DOHH2 (cell line): ENCODE results near the gene HORMAD2.

Experiments used
- H3F3A ChIP-seq: fragments of 200-600 bp; sonication (generic), shearing (Covaris generic); 2 replicates; pipeline ENCODE4 v1.6.0; 2016; ENCODE audit warnings: antibody characterized with exemption, mild to moderate bottlenecking; ENCODE audit not compliant: control insufficient read depth, insufficient read depth
- H3K27ac ChIP-seq: fragments of 200-600 bp; sonication (generic); 2 replicates; pipeline ENCODE4 v1.5.1; 2014; ENCODE audit warnings: low read depth, mild to moderate bottlenecking, low read length, moderate library complexity
- H3K27me3 ChIP-seq: fragments of 200-600 bp; sonication (generic); 2 replicates; pipeline ENCODE4 v1.6.1; 2014; ENCODE audit warnings: mild to moderate bottlenecking, low read length, mixed read lengths; ENCODE audit not compliant: control insufficient read depth
- H3K36me3 ChIP-seq: fragments of 200-600 bp; sonication (generic); 2 replicates; pipeline ENCODE4 v1.6.1; 2014; ENCODE audit warnings: mild to moderate bottlenecking, low read length, moderate library complexity, mixed read lengths; ENCODE audit not compliant: control insufficient read depth
- H3K4me1 ChIP-seq: fragments of 200-600 bp; sonication (generic); 2 replicates; pipeline ENCODE4 v1.6.1; 2014; ENCODE audit warnings: mild to moderate bottlenecking, low read length, mixed read lengths; ENCODE audit not compliant: control insufficient read depth
- H3K4me2 ChIP-seq: fragments of 200-600 bp; sonication (generic); 2 replicates; pipeline ENCODE4 v1.6.0; 2014; ENCODE audit warnings: mild to moderate bottlenecking, low read length, moderate library complexity
- H3K4me3 ChIP-seq: fragments of 200-600 bp; sonication (generic); 2 replicates; pipeline ENCODE4 v1.5.1; 2014; ENCODE audit warnings: mild to moderate bottlenecking, low read length, mixed read lengths
- H3K79me2 ChIP-seq: fragments of 200-600 bp; sonication (generic); 2 replicates; pipeline ENCODE4 v1.6.1; 2014; ENCODE audit warnings: mild to moderate bottlenecking, low read length, mixed read lengths; ENCODE audit not compliant: control insufficient read depth
- H3K9me2 ChIP-seq: fragments of 200-600 bp; sonication (generic); replicated peaks from 2 replicates; pipeline ENCODE4 v1.6.1; 2014; ENCODE audit warnings: mild to moderate bottlenecking, low read length, mixed read lengths; ENCODE audit not compliant: control insufficient read depth
- H3K9me3 ChIP-seq: fragments of 200-600 bp; sonication (generic); 2 replicates; pipeline ENCODE4 v1.6.1; 2014; ENCODE audit warnings: antibody characterized with exemption, low read length, mixed read lengths; ENCODE audit not compliant: control insufficient read depth, insufficient read depth
- H4K20me1 ChIP-seq: fragments of 200-600 bp; sonication (generic); 2 replicates; pipeline ENCODE4 v1.6.0; 2014; ENCODE audit warnings: low read depth, mild to moderate bottlenecking, antibody characterized with exemption, low read length, moderate library complexity; ENCODE audit not compliant: control insufficient read depth, insufficient read depth
- EZH2phosphoT487 ChIP-seq: fragments of 200-600 bp; sonication (generic); IDR thresholded peaks from 2 replicates; pipeline ENCODE4 v1.6.1; 2017; ENCODE audit warnings: borderline replicate concordance, mild to moderate bottlenecking, antibody characterized with exemption, low read length, moderate library complexity, mixed read lengths
- TF ChIP-seq, protein P1 (sequence below): fragments of 200-600 bp; sonication (generic); IDR thresholded peaks from one replicate; pipeline ENCODE4 v1.5.1; 2014; ENCODE audit warnings: antibody characterized with exemption, mild to moderate bottlenecking, low read depth, low read length; ENCODE audit not compliant: poor library complexity, severe bottlenecking

Gene HORMAD2

DNA sequence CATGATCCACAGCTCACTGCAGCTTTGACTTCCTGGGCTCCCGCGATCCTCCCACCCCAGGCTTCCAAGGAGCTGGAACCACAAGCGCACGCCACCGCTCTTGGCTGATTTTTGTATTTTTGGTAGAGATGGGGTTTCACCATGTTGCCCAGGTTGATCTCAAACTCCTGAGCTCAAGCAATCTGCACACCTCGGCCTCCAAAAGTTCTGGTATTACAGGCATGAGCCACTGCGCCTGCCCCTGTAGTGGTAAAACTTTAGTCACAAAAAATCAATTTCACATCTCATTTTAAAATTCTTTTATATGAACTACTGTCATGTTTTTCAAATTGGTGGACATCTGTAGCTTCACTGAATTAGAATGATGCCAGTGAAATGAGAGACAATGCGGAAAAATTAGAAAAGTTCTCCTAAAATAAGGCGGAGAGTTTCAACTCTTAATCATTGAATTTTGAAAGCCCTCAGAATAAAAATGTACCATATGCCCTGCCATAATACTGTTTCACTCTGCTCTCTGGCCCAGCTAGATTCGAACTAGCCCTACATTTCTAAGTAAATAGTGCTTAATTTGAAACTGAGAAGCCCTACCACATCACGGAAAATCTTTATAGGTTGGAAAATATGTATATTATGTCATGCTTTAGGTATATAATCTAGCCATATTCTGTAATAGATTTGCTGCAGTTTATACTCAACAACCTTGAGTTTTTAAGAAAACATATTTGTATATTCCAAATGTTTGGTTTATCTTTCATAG is 78.7 kb downstream of the HORMAD2 start:
- H3K4me2 ChIP-seq, result no peak overlapping the region

DNA sequence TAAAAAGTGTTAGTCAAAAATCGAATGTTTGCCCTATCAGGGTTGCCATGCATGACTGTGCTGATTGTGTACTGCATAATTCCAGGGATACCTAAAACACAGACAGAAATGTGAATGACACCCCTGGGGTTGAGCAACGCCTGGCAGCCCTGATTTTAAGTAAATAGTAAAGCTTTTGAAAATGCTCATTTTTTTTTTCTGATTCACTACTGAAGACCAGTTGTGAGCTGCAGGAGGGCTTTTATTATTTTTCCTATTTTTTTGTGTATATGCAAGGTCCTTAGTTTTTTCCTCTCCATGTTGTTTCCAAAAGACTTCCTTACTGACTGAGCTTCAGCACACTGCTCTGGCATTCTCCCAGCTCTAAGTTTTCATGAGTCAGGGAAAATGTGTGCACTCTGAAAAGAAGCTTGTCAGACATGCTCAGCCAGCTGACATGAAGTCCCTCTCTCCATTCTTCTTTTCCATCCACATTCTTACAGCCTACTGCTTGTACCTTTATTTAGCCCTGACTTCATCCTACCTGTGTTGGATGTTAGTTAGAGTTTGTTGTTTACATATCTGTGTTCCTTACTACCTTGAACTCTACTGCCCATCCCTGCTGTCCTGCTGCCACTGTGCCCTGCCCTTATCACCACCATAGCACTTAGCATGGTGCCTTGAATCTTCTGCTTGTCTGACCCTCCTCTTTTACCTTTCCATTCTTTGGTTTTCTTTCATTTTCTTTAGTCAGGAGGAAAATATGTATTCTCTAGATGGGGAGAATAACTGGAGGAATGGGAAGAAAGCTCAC is 79.5 kb downstream of the HORMAD2 start:
- Histone ChIP-seq H3K9me2 (no peaks in the 10 kb centered on the region), H3K27me3 (peaks cover 33% of the 10 kb centered on the region), H3K79me2 (no peaks in the 10 kb centered on the region), H3K4me1 (no peaks in the 10 kb centered on the region), H4K20me1 (no peaks in the 10 kb centered on the region), H3F3A (no peaks in the 10 kb centered on the region), H3K9me3 (no peaks in the 10 kb centered on the region), H3K27ac (no peak overlapping the region), H3K36me3 (no peaks in the 10 kb centered on the region), H3K4me2 (no peak overlapping the region), H3K4me3 (no peak overlapping the region)
- TF ChIP-seq EZH2phosphoT487, result no peak
- TF ChIP-seq, protein P1, sequence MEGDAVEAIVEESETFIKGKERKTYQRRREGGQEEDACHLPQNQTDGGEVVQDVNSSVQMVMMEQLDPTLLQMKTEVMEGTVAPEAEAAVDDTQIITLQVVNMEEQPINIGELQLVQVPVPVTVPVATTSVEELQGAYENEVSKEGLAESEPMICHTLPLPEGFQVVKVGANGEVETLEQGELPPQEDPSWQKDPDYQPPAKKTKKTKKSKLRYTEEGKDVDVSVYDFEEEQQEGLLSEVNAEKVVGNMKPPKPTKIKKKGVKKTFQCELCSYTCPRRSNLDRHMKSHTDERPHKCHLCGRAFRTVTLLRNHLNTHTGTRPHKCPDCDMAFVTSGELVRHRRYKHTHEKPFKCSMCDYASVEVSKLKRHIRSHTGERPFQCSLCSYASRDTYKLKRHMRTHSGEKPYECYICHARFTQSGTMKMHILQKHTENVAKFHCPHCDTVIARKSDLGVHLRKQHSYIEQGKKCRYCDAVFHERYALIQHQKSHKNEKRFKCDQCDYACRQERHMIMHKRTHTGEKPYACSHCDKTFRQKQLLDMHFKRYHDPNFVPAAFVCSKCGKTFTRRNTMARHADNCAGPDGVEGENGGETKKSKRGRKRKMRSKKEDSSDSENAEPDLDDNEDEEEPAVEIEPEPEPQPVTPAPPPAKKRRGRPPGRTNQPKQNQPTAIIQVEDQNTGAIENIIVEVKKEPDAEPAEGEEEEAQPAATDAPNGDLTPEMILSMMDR, result no peak

More for the DNA sequence above, 78.7 kb downstream of the HORMAD2 start:
- Histone ChIP-seq H3K36me3 (no peaks in the 10 kb centered on the region), H3F3A (no peaks in the 10 kb centered on the region), H3K9me3 (no peaks in the 10 kb centered on the region), H3K4me1 (no peaks in the 10 kb centered on the region), H3K4me3 (no peak overlapping the region), H3K9me2 (no peaks in the 10 kb centered on the region), H3K79me2 (no peaks in the 10 kb centered on the region), H3K27me3 (peaks cover 32% of the 10 kb centered on the region), H4K20me1 (no peaks in the 10 kb centered on the region), H3K27ac (no peak overlapping the region)
- no peak for TF ChIP-seq EZH2phosphoT487
- TF ChIP-seq, protein P1, result no peak

DNA sequence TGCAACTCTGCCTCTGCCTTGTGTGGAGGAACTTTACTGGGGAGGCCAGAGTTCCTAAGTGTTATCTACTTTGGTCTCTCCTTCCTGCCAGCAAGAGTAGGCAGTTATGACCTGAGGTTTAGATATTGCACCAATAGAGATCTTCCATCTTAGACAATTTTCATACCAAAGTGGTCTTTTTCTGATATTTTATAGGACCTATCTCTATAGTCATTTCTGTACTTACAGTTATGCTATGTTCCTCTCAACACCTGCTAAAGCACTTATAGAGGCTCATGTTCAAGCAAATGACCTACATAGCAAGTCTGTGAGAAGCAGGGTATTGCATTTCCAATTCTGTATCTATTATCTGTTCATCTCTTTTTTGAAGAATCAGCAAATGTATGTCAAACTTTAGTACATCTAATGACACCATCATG is 80.8 kb downstream of the HORMAD2 start:
- Histone ChIP-seq H3K27ac (no peak overlapping the region), H3K27me3 (peaks cover 32% of the 10 kb centered on the region), H3K79me2 (no peaks in the 10 kb centered on the region), H3F3A (no peaks in the 10 kb centered on the region), H3K4me1 (no peaks in the 10 kb centered on the region), H3K4me2 (no peak overlapping the region), H4K20me1 (no peaks in the 10 kb centered on the region), H3K36me3 (no peaks in the 10 kb centered on the region), H3K9me2 (no peaks in the 10 kb centered on the region), H3K9me3 (no peaks in the 10 kb centered on the region), H3K4me3 (no peak overlapping the region)
- no peak for TF ChIP-seq EZH2phosphoT487
- TF ChIP-seq, protein P1, result no peak
